Neural progenitor cell (in vitro differentiated cells): ENCODE results near the gene NCOA1.

ENCODE experiments used
- EZH2 ChIP-seq: fragments of 200-600 bp; sonication (generic); IDR thresholded peaks from 2 replicates; pipeline ENCODE4 v1.6.1; 2017; ENCODE audit warnings: antibody characterized with exemption, mild to moderate bottlenecking, moderate library complexity
- TF ChIP-seq, protein P1 (sequence below): fragments of 200-600 bp; sonication (generic); IDR thresholded peaks from 2 replicates; pipeline ENCODE4 v1.5.1; 2017; ENCODE audit warnings: antibody characterized with exemption, mild to moderate bottlenecking

DNA sequence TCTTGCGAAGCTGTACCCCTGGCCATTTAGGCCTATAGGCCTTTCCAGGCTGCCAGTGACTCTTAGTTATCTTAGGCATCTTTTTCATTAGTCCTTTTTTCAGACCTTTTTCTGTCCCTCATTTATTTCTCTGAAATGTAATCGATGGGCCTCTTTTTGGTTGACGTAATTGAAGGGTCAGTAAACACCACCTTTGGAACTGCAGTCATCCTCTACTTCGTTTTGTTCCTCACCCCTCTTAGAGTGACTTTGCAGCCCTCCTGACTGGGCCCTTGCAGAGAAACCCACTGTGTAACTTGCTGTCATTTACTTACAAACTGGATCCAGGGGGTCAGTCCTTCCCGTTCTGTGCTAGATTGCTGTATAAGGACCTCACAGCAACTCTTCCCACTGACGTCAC is 325.4 kb downstream of the NCOA1 start:
- TF ChIP-seq, protein P1, sequence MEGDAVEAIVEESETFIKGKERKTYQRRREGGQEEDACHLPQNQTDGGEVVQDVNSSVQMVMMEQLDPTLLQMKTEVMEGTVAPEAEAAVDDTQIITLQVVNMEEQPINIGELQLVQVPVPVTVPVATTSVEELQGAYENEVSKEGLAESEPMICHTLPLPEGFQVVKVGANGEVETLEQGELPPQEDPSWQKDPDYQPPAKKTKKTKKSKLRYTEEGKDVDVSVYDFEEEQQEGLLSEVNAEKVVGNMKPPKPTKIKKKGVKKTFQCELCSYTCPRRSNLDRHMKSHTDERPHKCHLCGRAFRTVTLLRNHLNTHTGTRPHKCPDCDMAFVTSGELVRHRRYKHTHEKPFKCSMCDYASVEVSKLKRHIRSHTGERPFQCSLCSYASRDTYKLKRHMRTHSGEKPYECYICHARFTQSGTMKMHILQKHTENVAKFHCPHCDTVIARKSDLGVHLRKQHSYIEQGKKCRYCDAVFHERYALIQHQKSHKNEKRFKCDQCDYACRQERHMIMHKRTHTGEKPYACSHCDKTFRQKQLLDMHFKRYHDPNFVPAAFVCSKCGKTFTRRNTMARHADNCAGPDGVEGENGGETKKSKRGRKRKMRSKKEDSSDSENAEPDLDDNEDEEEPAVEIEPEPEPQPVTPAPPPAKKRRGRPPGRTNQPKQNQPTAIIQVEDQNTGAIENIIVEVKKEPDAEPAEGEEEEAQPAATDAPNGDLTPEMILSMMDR: no peak
- TF ChIP-seq EZH2: no peak
